HCT116 (cell line): ENCODE results near the gene ADAMTS15.

Experiments used
- EGR1 ChIP-seq: IDR thresholded peaks from 2 replicates; pipeline ENCODE4 v1.6.1; 2012; ENCODE audit warnings: low read depth
- EZH2phosphoT487 ChIP-seq: fragments of 200-600 bp; IDR thresholded peaks from 2 replicates; pipeline ENCODE4 v1.6.1; 2018; ENCODE audit warnings: antibody characterized with exemption, borderline replicate concordance
- MAX ChIP-seq: IDR thresholded peaks from 2 replicates; pipeline ENCODE4 v1.6.1; 2012
- POLR2A ChIP-seq: IDR thresholded peaks from 2 replicates; pipeline ENCODE4 v1.7.0; 2011; ENCODE audit warnings: borderline replicate concordance; ENCODE audit not compliant: insufficient read depth, insufficient read length; ENCODE audit errors: extremely low read depth
- SIN3A ChIP-seq: IDR thresholded peaks from 2 replicates; pipeline ENCODE4 v1.6.1; 2012; ENCODE audit warnings: low read depth
- TF ChIP-seq, protein P1 (sequence below): IDR thresholded peaks from 2 replicates; pipeline ENCODE4 v1.6.1; 2012
- TF ChIP-seq, protein P2 (sequence below): IDR thresholded peaks from 2 replicates; pipeline ENCODE4 v1.6.1; 2012; ENCODE audit warnings: low read depth
- TF ChIP-seq, protein P3 (sequence below), 3 experiments: fragments of 200-600 bp in 1 of 3; sonication (generic) in 1 of 3; IDR thresholded peaks in 2 of 3; conservative IDR thresholded peaks in 1 of 3; 2 replicates each; pipeline ENCODE4 v1.5.1; 2012 to 2017; ENCODE audit warnings: low read depth in 2 of 3, low read length in 2 of 3, antibody characterized with exemption in 1 of 3, borderline replicate concordance in 1 of 3, control low read depth in 1 of 3, mild to moderate bottlenecking in 1 of 3, mixed read lengths in 1 of 3, mixed run types in 1 of 3, moderate library complexity in 1 of 3; ENCODE audit not compliant: insufficient read depth in 1 of 3

DNA sequence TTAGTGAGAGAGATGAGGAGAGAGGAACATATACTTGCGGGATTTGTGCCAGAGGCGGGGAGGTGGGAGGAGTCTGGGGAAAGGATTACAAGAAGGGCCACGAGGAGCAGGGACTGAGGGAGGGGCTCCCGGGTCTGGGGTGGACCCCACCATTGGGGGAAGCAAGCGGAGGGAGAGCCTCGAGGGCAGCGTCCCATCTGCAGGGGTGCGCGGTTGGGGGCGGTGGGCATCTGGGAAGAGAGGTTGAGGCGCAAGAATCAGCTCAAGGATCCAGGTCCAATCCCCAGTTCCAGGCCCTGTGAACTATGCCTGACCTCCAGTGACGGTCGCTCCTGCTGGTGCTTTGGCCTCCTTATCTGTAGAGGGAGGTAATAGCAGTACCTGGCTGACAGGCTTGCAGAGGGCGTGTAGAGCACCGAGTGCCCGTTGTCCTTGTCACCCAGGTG is 38.0 kb downstream of the ADAMTS15 start:
- TF ChIP-seq POLR2A = no peak
- TF ChIP-seq, protein P1, sequence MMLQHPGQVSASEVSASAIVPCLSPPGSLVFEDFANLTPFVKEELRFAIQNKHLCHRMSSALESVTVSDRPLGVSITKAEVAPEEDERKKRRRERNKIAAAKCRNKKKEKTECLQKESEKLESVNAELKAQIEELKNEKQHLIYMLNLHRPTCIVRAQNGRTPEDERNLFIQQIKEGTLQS = no peak
- TF ChIP-seq, protein P2, sequence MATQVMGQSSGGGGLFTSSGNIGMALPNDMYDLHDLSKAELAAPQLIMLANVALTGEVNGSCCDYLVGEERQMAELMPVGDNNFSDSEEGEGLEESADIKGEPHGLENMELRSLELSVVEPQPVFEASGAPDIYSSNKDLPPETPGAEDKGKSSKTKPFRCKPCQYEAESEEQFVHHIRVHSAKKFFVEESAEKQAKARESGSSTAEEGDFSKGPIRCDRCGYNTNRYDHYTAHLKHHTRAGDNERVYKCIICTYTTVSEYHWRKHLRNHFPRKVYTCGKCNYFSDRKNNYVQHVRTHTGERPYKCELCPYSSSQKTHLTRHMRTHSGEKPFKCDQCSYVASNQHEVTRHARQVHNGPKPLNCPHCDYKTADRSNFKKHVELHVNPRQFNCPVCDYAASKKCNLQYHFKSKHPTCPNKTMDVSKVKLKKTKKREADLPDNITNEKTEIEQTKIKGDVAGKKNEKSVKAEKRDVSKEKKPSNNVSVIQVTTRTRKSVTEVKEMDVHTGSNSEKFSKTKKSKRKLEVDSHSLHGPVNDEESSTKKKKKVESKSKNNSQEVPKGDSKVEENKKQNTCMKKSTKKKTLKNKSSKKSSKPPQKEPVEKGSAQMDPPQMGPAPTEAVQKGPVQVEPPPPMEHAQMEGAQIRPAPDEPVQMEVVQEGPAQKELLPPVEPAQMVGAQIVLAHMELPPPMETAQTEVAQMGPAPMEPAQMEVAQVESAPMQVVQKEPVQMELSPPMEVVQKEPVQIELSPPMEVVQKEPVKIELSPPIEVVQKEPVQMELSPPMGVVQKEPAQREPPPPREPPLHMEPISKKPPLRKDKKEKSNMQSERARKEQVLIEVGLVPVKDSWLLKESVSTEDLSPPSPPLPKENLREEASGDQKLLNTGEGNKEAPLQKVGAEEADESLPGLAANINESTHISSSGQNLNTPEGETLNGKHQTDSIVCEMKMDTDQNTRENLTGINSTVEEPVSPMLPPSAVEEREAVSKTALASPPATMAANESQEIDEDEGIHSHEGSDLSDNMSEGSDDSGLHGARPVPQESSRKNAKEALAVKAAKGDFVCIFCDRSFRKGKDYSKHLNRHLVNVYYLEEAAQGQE = no peak
- TF ChIP-seq MAX = no peak
- TF ChIP-seq, protein P3, sequence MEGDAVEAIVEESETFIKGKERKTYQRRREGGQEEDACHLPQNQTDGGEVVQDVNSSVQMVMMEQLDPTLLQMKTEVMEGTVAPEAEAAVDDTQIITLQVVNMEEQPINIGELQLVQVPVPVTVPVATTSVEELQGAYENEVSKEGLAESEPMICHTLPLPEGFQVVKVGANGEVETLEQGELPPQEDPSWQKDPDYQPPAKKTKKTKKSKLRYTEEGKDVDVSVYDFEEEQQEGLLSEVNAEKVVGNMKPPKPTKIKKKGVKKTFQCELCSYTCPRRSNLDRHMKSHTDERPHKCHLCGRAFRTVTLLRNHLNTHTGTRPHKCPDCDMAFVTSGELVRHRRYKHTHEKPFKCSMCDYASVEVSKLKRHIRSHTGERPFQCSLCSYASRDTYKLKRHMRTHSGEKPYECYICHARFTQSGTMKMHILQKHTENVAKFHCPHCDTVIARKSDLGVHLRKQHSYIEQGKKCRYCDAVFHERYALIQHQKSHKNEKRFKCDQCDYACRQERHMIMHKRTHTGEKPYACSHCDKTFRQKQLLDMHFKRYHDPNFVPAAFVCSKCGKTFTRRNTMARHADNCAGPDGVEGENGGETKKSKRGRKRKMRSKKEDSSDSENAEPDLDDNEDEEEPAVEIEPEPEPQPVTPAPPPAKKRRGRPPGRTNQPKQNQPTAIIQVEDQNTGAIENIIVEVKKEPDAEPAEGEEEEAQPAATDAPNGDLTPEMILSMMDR (IDR thresholded peaks at IDR 0.05 in 2 of 3, conservative IDR thresholded peaks at IDR 0.05 in 1 of 3; ENCODE audit: borderline replicate concordance in 1 of 3, insufficient read depth in 1 of 3, low read depth in 2 of 3, low read length in 2 of 3) = no peak
- no peak for TF ChIP-seq EGR1
- no peak for TF ChIP-seq EZH2phosphoT487
- TF ChIP-seq SIN3A = no peak
